Measurements from ENCODE around the gene ELK1.

DNA sequence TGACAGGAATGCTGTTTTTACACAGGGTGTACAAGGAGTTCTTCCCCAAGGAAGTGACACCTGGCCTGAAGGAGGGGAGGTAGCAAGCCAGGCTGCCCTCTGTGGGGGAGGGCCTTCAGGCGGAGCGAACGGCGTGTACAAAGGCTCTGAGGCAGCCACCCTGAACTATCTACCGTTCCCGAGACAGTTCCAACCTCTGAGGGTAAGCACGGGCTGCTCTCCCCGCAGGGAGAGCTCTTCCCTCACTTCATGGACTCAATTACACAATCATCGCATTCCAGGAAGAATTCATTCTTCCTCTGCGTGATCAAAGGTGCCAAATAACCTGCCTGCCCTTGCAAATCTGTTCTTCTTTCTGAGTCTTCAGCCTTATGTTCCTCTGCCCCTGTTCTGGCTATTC lies 4.8 kb downstream of the ELK1 start:
- TF ChIP-seq, protein P1, sequence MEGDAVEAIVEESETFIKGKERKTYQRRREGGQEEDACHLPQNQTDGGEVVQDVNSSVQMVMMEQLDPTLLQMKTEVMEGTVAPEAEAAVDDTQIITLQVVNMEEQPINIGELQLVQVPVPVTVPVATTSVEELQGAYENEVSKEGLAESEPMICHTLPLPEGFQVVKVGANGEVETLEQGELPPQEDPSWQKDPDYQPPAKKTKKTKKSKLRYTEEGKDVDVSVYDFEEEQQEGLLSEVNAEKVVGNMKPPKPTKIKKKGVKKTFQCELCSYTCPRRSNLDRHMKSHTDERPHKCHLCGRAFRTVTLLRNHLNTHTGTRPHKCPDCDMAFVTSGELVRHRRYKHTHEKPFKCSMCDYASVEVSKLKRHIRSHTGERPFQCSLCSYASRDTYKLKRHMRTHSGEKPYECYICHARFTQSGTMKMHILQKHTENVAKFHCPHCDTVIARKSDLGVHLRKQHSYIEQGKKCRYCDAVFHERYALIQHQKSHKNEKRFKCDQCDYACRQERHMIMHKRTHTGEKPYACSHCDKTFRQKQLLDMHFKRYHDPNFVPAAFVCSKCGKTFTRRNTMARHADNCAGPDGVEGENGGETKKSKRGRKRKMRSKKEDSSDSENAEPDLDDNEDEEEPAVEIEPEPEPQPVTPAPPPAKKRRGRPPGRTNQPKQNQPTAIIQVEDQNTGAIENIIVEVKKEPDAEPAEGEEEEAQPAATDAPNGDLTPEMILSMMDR (IDR thresholded peaks at IDR 0.05) = no peak
- no peak for TF ChIP-seq POLR2A (IDR thresholded peaks at IDR 0.05)
